ENCODE data around the gene GNAL. TPM values are rescaled to one million over a fixed set of nuclear protein-coding genes. Genes with fewer than 3 reads are reported as not detected.

The GNAL gene
- total and polyA plus RNA-seq, 11 donors: 0.76 to 5.9 (median 1.6) TPM

DNA sequence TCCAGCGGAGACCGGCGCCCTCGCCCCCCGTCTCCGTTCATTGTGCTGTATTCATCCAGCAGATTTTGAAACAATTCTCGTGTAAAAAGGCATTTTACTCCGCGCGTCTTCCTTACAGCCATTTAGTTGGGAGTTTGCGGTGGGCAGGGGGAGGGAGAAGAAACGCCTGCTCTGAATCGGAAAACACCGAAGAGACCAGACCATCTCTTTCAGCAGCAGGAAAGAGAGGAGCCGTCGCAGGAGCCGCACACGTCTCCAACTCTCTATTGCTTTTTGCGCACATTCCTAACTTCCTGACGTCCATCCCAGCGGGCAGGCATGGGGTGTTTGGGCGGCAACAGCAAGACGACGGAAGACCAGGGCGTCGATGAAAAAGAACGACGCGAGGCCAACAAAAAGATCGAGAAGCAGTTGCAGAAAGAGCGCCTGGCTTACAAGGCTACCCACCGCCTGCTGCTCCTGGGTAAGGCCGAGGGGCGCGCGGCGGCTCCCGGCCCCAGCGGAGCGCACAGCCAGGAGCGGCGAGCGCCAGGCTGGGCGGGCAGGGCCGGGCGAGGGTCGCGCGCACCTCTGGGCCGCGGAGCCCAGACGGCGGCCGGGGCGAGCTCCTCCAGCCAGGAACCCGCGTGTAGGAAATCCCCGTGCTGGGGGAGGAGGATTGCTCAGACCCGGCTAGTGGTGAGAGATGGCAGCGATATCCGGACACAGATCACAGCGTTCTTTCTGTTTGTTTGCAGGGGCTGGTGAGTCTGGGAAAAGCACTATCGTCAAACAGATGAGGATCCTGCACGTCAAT is 63.2 kb downstream of the GNAL start:
- 1 to 2% (median 1%) methylated on average over 35 to 64 of the region's 64 CpGs for WGBS, 4 donors
- no peak for ATAC-seq
- H3K4me3 ChIP-seq: peak overlapping the region in 11 of 12 donors; percentile 11 to 44 (median 29)
- no peak for TF ChIP-seq POLR2A (IDR thresholded peaks at IDR 0.05)
- TF ChIP-seq, protein P1, sequence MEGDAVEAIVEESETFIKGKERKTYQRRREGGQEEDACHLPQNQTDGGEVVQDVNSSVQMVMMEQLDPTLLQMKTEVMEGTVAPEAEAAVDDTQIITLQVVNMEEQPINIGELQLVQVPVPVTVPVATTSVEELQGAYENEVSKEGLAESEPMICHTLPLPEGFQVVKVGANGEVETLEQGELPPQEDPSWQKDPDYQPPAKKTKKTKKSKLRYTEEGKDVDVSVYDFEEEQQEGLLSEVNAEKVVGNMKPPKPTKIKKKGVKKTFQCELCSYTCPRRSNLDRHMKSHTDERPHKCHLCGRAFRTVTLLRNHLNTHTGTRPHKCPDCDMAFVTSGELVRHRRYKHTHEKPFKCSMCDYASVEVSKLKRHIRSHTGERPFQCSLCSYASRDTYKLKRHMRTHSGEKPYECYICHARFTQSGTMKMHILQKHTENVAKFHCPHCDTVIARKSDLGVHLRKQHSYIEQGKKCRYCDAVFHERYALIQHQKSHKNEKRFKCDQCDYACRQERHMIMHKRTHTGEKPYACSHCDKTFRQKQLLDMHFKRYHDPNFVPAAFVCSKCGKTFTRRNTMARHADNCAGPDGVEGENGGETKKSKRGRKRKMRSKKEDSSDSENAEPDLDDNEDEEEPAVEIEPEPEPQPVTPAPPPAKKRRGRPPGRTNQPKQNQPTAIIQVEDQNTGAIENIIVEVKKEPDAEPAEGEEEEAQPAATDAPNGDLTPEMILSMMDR (IDR thresholded peaks at IDR 0.05): no peak
- H3K36me3 ChIP-seq: no peaks in the 10 kb centered on the region
- peaks cover 0 to 17% (median 2%) of the 10 kb centered on the region in 12 donors for H3K4me1 ChIP-seq
- no peak for DNase-seq
- H3K9me3 ChIP-seq: no peaks in the 10 kb centered on the region
- no peak overlapping the region for H3K27ac ChIP-seq
- intact Hi-C loops (cut with DNase I): no loop called here
- H3K27me3 ChIP-seq: peaks cover 15 to 54% (median 25%) of the 10 kb centered on the region in 9 donors

DNA sequence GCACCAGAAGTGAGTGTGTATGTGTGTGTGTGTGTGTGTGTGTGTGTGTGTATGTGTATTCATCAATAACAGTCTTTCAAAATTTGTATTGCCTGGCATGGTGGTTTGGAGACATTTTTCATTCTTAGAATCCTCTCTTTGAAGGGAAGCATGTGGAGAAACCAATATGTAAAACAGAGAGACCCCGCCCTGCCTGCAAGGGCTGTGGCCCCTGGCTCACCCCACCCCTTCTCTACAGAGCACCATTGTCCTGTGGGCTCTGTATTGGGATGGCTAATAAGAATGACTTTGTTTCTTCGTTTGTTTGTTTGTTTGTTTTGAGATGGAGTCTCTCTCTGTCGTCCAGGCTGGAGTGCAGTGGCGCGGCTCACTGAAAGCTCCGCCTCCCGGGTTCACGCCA is 65.9 kb downstream of the GNAL start:
- Histone ChIP-seq H3K27ac (no peak overlapping the region), H3K9me3 (no peaks in the 10 kb centered on the region), H3K4me1 (peaks cover 0 to 17% (median 2%) of the 10 kb centered on the region in 12 donors), H3K36me3 (no peaks in the 10 kb centered on the region), H3K4me3 (no peak overlapping the region), H3K27me3 (peaks cover 15 to 39% (median 23%) of the 10 kb centered on the region in 9 donors)
- TF ChIP-seq, protein P1 (IDR thresholded peaks at IDR 0.05): no peak
- no peak for TF ChIP-seq POLR2A (IDR thresholded peaks at IDR 0.05)
- 81 to 85% (median 82%) methylated on average over 8 of the region's 8 CpGs for WGBS, 4 donors
- ATAC-seq (no peak), DNase-seq (no peak)
- intact Hi-C loops (cut with DNase I): no loop called here

DNA sequence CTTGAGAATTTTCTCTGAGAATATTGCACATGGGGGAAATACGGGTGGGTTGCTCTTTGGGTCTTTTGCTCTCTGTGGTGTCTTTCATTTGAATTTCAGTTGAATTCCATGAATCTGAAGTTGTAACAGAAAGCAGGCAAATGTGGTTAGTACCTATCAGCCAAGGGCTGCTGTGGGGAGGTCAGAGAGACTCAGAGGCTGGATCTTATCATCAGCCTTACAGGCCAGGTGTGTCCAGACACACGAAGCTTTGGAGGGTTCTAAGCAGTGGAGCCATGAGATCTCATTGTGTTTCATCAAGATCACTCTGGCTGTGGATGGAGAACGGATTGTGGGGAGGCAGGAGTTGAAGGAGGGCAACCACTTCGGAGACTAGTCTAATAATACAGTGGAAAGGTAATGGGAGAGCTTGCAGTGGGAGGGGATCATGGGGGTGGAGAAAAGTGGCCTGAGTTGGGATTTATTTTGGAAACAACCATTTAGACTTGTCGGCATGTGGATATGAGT is 68.1 kb downstream of the GNAL start:
- H3K27ac ChIP-seq: no peak overlapping the region
- H3K27me3 ChIP-seq: peaks cover 0 to 19% (median 8%) of the 10 kb centered on the region in 9 donors

DNA sequence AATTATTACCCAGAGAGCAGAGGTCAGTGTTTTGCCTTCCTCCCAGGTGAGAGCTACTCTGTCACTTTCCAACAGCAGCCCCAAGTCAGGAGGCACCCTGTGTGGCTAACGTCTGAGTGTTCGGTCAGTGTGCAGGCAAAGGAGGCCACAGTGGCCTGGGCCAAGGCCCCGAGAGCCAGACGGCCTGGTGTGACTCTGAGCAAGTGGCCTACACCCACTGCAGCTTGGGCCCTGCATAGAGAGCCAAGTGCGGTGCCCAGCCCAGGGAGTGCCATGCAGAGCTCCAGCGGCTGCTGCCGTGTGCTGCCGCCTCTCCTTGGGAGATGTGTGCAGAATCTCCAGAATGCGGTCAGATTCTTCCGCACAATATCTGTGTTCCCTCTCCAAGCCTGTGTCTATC is 70.4 kb downstream of the GNAL start:
- no peak overlapping the region for H3K4me3 ChIP-seq
- no peak overlapping the region for H3K27ac ChIP-seq
- peaks cover 0 to 2% (median 0%) of the 10 kb centered on the region in 9 donors for H3K27me3 ChIP-seq
- H3K36me3 ChIP-seq: no peaks in the 10 kb centered on the region
- WGBS, 4 donors: 85 to 94% (median 90%) methylated on average over 6 to 10 of the region's 10 CpGs
- no peaks in the 10 kb centered on the region for H3K4me1 ChIP-seq
- no peak for DNase-seq
- intact Hi-C loops (cut with DNase I): no loop called here
- no peaks in the 10 kb centered on the region for H3K9me3 ChIP-seq
- TF ChIP-seq POLR2A (IDR thresholded peaks at IDR 0.05): no peak
- TF ChIP-seq, protein P1 (IDR thresholded peaks at IDR 0.05): no peak
- ATAC-seq: no peak

More for the DNA sequence above, 68.1 kb downstream of the GNAL start:
- no peak for ATAC-seq
- Histone ChIP-seq H3K36me3 (no peaks in the 10 kb centered on the region), H3K4me1 (peaks cover 0 to 7% (median 0%) of the 10 kb centered on the region in 12 donors), H3K4me3 (no peak overlapping the region), H3K9me3 (no peaks in the 10 kb centered on the region)
- no peak for DNase-seq
- 76 to 82% (median 81%) methylated on average over 5 of the region's 5 CpGs for WGBS, 4 donors
- no peak for TF ChIP-seq POLR2A (IDR thresholded peaks at IDR 0.05)
- TF ChIP-seq, protein P1 (IDR thresholded peaks at IDR 0.05): no peak
- intact Hi-C loops (cut with DNase I): no loop called here

Measured in heart left ventricle (tissue), 16 donors.